GM12872 (cell line): ENCODE measurements around the gene TENT5A.

Experiments used
- TF ChIP-seq, protein P1 (sequence below): IDR thresholded peaks from 3 replicates; pipeline ENCODE4 v1.5.1; 2011; ENCODE audit warnings: low read depth, mild to moderate bottlenecking, low read length, moderate library complexity; ENCODE audit not compliant: insufficient read depth

Gene TENT5A

DNA sequence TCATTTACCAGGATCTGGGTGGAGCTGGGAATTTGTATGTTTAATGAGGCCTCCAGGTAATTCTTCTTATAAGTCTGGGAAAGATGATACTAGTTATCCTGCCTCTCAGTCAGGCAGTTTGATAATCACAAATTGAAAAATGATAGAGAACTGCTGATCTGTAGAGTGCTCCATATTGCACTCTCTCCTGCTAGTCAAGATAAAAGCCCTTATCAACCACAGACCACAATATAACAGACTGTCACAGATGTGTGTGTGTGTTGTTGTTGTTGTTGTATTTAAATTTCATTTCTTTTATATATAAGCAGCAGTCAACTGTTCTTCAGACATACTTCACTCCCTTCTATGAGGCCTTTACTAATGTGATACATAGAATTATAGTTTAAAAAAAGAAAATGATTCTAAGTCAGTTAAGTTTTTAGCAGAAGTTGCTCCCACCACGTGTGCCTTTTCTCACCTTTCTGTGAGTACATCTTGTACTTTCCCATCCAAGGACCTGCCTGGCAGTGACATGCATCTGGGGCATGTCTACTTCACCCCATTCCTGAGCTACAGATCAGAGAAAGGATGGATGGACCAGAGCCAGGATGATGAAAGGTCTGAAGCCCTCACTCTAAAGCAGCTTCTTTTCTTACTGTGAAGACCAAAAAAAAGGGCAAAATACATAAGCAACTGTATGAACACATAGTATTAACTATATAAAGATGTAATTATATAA is 29.8 kb downstream of the TENT5A start:
- TF ChIP-seq, protein P1, sequence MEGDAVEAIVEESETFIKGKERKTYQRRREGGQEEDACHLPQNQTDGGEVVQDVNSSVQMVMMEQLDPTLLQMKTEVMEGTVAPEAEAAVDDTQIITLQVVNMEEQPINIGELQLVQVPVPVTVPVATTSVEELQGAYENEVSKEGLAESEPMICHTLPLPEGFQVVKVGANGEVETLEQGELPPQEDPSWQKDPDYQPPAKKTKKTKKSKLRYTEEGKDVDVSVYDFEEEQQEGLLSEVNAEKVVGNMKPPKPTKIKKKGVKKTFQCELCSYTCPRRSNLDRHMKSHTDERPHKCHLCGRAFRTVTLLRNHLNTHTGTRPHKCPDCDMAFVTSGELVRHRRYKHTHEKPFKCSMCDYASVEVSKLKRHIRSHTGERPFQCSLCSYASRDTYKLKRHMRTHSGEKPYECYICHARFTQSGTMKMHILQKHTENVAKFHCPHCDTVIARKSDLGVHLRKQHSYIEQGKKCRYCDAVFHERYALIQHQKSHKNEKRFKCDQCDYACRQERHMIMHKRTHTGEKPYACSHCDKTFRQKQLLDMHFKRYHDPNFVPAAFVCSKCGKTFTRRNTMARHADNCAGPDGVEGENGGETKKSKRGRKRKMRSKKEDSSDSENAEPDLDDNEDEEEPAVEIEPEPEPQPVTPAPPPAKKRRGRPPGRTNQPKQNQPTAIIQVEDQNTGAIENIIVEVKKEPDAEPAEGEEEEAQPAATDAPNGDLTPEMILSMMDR, result no peak

DNA sequence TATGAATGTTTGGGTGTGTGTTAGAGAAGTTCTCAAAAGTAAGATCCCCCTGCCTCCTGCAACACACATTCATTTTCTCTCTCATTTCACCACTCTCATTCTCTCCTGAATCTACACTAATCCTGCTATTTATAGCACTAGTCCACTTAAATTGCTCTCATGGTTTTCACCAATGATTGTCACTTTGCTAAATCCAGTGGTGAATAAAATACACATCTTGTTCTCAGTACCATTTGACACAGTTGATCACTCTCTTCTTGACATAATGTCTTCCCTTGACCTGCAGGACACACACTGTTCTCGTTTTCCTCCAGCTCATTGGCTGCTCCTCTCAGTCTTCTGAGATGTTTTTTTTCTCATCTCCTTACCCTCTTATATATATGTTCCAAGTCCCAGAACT is 32.1 kb downstream of the TENT5A start:
- TF ChIP-seq, protein P1, result no peak

DNA sequence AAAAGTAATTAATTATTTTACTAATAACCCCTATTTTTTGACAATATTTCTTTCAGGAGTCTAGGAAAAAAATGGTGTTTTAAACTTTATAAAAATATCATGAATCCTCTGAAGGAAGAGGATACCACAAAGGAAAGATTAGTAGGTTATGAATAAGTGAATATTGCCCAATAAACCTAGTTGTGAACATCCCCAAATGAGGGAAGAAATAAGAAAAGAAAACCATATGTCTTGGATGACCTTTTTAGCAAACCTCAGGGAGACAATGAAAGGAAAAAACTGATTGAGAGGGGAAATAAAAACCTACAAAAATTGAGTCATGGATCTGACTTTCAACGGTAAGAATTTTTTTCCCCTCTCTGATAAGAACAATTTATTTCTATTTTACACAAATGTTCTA is 34.4 kb downstream of the TENT5A start:
- TF ChIP-seq, protein P1, result no peak

DNA sequence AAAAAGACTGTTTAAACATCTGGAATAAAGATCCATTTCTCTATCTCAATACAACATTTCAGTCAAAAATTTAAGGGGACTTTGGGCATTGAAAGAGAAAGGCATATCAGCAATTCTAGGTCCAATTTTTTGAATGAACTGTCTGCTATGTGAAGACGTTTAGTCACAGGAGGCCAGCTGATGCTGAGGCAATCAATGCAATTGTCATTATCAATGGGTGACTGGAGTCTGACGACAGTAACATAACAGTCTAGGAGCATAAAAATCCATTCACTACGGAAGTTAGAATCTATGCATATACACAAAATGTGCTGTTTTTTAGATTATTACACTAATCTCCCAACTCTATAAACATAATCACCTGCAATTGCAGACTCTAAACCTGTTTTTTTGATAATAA is 37.8 kb downstream of the TENT5A start:
- TF ChIP-seq, protein P1, result no peak

DNA sequence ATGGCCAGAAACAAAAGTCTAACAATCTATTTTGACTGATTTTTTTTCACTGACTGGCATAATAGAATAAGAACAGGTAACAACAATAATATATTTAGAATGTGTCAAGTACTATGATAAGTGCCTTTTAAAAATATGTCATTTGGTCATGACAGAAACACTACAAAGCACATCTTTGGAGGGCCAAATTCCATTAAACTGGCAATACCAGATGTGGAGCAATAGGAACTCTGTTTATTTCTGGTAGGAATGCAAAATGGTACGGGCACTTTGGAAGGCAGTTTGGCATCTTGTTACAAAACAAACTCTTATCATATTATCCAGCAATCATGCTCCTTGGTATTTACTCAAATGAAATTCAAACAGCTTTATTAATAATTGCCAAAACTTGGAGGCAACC is 39.3 kb downstream of the TENT5A start:
- TF ChIP-seq, protein P1, result no peak

DNA sequence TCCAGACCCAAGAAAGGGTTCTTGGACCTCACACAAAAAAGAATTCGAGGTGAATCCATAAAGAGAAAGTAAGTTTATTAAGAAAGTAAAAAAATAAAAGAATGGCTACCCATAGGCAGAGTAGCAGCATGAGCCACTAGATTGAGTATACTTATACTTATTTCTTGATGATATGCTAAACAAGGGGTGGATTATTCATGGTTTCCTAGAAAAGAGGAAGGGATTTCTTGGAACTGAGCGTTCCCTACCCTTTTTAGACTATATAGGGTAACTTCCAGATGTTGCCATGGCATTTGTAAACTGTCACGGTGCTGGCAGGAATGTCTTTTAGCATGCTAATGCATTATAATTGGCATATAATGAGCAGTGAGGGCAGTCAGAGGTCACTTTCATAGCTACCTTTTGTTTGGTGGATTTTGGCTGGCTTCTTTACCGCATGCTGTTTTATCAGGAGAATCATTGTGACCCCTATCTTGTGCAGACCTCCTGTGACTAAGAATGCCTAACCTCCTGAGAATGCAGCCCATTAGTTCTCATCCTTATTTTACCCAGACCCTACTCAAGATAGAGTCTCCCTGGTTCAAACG is 44.3 kb downstream of the TENT5A start:
- TF ChIP-seq, protein P1, result no peak

DNA sequence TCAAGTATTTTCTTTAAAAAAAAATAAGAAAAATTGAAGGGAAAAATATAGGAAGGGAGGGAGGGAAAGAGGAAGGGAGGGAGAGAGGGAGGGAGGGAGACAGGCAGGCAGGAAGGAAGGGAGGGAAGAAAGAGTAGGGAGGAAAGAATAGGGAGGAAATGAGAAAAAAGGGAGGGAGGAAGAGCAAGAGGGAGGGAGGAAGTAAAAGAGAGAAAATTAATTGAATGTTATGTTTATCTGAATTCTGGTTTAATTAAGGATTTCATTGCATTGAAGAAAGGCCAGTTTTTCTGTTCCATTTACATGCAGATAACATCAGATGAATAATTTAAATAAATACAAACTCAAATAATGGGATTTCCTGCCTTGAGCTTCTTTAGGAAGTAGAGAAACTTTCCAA is 47.8 kb downstream of the TENT5A start:
- TF ChIP-seq, protein P1, result no peak
